Activated naive CD4-positive, alpha-beta T cell treated with Interleukin-2 at 50 U/mL for 16 hours (primary cell): ENCODE results near the gene CD180.

Experiments used
- DNase-seq: peaks from one replicate; pipeline ENCODE4 v3.0.0-alpha.2; 2020

Gene CD180

DNA sequence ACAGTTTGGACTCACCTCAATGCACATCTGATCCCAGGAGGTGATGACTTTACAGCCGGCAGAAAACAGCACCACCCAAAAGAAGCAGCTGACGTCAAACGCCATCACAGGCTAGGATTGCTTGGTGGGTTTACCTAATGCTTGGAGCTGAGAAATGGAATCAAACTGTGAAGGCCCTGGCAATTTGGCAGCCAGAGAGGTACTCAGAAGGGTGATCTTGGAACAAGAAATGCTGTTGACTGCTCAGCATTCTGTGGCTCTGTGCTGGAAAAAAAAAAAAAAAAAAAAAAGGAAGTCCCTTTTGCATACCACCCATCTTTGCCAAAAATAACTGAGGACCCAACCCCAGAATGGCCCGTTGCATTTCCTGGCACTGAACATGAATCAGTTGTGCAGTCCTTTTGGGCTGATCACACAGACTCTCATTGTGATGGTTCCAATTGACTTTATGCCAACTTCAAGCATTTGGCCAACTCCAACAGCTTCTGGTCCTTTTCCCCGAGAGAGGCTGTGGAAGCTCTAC, at the start of gene CD180:
Gene CD180, minus strand, starts transcription at position 263 of the 523 bp plus-strand sequence. Its CDS starts 158 bp downstream, at position 105.
- DNase-seq = no peak

DNA sequence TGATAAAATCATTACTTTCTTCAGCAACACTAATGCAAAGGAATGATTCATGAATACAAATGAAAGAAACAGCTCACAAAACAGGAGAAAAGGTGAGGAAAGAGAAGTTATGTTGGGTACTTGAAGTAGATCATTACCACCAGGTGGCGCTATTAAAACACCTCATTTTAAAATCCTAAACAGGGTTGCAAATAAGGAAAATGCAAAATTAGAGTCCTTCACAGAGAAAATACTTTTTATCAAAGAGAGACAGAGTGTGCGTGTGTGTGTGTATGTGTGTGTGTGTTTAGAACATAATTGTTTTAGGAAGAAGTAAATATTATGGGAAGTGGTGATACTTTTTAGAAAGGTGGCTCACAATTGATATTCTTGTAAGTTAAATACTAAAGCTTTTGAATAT, 49.5 kb upstream of the CD180 start:
- no peak for DNase-seq

DNA sequence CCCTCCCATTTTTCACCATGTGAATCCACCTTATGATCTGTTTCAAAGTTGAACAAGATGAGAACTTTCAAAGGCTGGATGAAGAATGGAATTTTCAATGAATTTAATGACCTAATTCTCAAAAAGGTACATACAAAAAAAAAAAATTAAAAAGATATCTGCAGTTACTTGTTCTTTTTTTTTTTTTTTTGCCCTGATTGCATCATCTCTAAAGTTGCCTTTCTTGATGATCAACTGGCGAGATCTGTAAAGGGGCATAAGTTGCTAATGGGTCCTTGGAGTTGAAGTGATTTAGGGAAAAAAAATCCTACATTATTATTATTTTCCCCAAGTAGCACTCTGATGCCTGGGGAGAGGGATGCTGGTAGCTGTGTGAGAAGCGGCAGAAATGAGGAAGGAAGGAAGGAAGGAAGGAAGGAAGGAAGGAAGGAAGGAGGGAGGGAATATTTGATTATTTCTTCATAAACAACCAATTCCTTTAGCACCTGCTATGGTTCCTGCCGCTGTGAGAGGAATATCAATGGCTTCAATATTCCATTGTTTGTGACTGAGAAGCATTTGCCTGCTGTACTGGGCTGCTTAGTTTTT, 48.8 kb upstream of the CD180 start:
- DNase-seq = no peak

DNA sequence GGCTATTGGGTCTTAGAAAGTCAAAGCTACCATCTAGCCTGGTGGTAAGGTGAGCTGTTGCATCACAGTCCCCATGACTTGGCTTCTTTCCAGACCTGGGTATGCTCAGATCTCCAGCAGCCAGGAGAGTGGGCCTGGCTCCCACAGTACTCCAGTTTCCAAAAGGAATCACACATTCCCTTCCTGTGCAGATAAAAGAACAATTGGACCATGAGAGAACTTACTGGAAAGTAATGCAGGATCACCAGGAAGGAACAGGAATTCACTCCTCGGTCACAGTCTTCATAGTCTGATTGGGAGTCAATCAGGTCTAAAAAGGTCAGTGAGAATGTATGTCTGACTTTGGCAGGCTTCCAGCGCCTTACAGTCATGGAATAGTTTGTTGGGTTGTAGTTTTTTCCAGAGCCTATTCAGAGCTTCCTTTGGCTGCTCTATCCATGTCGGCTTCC, 47.8 kb upstream of the CD180 start:
- DNase-seq = no peak

DNA sequence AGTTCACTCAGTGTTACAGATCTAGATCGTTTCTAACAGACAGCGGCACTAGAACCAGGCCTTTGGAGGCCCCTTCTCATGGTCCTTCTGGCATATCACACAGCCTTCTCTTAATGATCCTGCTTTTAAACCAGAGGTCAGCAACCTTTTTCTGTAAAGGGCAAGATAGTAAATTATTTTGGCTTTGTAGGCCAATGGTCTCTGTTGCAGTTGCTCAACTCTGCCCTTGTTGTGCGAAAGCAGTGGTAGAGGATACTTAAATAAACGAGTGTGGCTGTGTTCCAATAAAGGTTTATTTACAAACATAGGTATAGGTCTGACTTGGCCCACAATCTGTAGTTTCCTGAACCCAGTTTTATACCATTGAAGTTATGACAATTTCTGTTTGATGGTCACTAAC, 47.3 kb upstream of the CD180 start:
- no peak for DNase-seq

DNA sequence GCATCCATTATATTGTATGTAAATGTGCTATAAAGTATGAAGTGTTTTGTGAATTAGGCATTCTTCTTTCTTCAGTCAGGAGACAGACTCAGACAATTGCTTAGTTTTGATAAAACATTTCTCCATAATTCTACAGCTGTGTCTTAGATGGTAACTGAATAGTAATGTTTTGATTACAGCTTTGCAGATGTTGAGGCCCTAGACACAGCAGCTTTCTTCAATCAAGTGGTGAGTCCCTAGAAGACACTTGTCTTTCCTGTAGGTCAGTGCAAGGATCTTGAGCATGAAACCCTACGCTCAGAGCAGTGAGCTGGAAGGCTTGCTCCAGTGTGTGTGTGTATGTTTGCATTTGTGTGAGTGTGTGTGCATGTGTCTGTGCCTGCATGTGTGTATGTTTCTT, 46.8 kb upstream of the CD180 start:
- no peak for DNase-seq

DNA sequence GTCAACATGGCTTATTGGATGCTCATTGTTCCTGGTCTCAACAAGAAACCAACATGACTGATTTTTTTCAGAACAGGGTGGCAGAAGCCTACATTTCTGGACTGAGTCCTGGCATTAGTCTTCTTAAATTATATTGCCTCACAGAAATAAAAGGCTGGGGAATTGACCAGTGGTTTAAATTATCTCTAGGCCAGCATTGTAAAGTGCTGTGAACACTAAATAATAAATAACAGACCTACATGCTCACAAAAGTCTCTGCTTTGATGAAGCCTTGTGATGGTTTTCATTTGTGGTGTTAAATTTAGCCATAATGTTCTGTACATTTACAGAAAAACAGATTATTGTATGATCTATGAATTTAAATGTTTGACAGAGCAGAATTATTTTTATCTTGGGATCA, 44.7 kb upstream of the CD180 start:
- no peak for DNase-seq

DNA sequence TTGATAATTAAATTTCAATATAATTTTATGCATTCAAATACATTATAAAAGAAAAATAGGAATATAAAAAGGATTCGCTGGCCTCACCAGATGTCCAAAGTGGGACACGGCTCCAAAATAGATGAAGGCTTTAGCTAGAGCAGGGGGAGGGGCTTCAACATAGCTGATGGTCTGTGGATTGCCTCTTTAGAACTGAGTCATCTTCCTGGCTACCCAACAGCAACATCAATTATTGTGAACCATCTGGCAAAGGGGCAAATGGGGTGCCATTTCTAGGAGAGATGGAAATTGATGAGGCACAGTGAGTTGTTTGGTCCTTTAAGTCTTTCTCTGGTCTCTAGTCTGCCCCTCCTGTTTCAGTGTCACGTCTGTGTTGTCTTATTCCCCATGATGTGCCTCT, 44.2 kb upstream of the CD180 start:
- no peak for DNase-seq

DNA sequence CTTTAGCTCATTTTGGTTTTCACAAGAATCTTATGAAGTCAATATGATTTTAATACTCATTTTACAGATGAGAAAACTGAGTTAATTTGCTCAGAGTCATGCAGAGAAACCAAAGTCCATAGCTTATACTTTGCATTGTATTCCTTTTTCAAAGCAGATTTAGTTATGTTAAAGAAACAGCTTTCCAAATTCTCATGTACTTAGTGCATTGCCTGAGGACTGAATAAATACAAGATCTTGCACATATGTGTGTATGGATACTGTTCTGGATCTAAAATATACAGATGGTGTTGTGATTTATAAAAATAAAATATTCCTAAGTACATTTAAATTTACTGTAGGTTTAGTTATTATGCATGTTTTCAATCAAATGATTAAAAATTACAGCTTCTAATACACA, 43.5 kb upstream of the CD180 start:
- no peak for DNase-seq

DNA sequence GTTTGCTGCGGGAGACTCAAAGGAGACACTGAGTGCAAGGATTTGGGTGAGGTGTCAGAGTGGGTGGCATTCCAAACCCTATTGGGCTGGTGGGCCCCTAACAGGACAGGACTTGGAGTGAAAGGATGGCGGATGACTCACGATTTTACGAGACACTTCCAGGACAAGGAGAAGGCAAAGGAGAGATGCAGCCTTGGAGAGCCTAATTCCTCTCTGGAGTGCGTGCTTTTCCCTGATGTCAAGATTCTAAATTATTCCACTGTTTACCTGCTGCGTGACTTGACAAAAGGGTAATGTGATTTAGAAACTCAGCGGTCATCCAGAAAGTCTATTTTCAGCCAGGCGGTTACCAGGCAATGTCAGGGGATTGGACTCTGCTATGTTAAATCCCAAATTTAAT, 41.6 kb upstream of the CD180 start:
- DNase-seq = no peak

DNA sequence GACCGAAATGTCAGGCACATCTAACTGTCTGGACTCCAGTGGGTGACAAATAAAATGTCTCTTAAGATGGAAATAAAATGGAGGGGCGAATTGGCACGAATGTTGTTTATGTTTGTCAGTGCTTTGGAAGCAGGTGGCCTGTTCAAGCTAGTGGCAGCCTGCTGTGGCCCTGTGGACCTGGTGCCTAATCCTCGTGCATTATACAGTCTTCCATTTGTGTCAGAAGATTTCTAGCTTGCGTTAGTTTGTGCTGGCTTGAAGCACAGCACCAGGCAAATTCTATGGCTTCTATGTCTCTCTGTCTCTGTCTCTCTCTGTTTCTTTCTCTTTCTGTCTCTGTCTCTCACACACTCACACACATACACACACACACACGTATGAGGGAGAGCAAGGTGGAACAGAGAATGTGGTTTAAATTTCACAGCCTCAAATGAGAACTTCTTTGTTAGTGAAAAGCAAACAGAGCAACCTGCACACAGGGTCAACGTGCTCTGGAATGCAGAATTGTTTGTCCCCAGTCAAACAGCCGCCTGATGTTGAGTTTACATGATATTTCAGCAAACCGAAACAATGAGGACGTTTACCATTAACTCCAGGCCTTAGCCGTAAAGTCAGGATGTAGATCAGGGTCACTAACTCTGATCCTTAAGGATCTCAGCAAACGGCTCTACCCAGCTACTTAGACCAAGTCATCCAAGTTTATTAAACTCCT, 39.0 kb upstream of the CD180 start:
- no peak for DNase-seq

DNA sequence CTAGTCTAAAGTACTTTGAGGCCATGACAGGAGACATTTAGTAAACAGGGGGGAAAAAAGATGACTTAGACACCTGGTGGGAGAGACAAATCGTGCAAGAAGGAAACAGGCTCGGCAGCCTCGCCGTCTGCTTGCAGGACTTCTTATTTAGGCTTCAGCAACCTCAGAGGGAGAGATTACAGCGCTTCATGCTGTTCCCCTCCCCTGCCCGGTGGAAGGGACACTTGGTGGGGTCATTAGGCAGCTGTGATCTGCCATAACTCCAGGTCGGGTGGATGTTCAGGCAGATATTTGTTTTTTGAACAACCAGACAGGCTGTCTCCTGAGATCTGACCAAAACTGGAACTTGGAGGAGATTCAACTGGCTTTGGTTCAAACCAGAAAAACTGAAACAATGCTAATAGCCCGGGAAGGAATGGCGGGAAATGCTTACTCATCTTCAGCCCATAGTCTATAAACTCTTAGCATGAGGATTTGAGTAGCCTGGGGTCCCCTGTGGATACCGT, 38.1 kb upstream of the CD180 start:
- no peak for DNase-seq

DNA sequence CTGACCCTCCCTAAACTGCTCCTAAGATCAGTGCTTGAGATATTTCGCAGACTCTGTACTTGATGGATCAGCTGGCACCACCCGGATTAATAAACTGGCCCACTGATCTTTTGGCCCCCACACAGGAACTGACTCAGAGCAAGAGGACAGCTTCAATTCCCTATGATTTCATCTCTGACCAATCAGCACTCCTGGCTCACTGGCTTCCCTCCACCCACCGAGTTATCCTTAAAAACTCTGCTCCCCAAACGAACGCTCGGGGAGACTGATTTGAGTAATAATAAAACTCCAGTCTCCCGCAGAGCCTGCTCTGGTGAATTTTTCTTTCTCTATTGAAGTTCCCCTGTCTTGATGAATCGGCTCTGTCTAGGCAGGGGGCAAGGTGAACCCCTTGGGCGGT, 36.5 kb upstream of the CD180 start:
- DNase-seq = no peak

DNA sequence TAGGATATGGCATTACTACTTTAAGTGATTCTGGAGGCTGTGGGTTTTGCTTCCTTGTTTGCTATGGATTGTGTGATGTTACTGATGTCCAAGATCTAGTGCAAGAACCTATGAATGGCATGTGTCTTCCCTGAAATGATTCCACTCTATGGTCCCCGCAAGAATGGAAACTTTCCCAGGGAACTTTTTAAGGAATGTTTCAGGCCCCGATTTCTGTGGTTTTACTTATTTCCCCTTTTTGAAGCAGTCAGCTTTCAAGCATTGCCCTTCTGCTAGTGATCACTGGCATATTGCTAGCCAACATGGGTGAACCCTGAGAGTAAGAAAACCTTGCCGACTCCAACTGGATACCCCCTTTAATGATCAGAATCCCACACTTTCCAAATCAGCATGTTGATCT, 26.6 kb upstream of the CD180 start:
- no peak for DNase-seq

DNA sequence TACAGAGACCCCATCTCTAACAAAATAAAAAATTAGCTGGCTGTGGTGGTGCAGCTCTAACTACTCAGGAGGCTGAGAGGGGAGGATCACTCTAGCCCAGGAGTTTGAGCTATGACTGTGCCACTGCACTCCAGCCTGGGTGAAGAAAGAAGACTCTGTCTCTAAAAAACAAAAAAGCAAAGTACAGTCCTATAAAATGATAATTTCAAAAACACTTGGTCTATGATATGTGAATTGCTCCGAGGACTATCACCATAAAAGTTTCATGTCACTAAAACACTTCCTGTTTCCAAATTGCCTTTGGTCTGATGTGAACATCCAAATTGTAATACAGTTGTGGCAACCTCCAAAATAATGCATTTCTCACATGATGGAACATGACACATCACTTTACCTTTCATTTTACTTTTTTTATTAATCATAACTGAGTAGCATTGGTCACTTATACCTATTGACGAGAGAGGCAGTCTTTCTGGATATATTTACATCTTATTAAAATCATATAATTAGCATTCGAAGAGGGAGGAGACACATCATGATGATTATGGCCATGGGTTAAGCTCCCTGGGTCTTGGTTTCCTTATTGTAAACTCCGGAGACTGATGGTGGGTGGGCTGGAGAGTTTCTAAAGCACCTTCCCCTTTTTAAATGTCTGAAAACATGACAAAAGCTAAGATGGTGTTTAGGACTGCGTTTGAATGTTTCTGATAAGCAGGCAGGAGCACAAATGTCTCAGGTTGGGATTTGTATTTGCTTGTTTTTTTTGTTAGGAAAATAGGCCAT, 25.8 kb upstream of the CD180 start:
- no peak for DNase-seq

DNA sequence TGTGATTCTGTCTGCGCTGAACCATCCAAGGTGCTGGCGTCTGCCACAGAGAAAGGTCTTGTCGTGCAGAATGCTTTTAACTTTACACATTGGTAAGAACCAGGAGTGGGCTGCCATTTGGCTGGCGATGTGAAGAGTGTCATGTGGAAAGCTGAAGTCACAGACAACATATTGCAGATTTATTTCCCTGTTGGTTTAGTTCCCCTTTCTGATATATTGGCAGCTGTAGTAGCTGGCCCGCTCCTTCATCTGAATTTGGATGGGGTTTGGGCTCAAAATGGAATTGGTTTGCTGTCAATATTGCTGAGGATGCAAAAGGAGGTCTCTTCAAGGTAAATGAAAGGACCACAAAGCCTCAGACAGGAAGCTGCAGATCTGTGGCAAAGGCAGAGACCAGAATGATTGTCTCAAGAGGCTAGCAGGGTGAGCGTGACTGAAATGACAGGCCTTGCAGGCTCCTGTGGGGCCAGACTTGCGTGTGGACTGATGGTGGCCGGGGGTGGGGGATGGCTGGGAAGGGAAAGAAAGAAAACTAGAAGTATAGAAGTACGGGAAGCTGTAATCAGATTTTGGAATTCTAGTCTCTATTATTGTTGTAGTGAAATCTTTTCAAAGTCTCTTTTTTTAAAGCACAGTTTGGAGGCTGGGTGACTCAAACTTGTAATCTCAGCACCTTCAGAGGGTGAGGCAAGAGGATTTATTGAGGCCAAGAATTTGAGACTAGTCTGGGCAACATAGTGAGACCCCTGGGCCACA, 25.1 kb upstream of the CD180 start:
- DNase-seq = peak; percentile 32

DNA sequence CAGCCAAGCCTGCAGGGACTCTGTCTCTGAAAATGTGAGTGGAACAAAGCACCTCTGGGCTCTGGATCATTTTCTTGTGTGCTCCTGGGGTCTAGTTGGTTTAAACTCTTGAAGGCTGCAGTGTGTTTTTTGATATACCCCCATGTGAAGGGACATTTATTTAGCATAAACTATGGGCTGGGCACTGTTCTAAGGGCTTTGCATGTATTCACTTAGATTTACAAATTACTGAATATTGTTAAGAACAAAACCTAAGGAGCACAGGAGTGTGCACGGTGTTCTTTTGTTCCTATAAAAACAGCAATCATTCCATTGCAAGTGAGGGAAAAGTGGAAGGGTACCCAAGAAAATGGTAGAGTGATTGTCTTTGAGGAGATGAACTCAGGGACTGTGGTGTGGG, 20.0 kb upstream of the CD180 start:
- DNase-seq = no peak

DNA sequence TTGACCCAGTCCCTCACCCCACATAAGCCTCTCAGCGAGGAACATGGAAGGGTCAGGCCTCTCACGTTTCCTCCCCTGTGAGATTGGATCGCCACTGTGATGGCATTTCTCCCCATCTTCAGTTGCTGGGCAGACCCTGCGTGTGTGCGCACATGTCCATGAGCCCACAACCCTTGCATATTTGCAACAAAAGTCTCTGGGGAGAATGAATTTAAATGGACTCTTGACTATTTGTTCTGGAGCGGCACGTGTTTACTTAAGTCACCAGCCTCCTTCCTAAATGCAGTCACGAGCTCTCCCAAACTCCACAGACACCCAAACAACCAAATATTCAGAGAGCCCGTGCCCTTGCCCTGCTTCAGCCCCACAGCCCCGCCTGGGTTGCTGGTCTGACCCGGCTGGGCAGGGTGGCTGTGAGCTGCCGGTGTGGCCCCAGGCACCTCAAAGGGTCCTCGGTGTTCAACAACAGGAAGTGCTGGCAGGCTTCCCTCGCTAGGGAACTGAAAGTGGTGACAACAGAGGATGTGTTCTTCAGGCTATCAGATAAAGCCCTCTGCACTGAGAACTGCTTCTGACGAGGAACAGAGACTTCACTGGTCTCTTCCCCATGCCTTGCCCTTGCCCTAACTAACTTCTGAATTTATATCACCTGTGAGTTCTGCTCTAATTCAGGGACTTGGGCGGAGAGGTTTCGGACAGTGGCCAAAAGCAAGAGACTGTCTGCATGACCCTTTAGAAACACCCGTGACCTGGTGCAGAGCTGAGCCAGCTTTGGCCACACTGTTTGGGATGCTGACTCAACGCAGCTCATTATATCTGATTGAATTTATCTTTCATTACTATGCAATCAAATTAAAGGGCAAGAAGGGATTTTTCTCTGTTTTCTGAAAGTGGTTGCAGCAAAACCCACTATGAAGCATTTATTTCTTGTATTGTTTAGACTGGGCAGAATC, 19.2 kb upstream of the CD180 start:
- peak; percentile 60 for DNase-seq

DNA sequence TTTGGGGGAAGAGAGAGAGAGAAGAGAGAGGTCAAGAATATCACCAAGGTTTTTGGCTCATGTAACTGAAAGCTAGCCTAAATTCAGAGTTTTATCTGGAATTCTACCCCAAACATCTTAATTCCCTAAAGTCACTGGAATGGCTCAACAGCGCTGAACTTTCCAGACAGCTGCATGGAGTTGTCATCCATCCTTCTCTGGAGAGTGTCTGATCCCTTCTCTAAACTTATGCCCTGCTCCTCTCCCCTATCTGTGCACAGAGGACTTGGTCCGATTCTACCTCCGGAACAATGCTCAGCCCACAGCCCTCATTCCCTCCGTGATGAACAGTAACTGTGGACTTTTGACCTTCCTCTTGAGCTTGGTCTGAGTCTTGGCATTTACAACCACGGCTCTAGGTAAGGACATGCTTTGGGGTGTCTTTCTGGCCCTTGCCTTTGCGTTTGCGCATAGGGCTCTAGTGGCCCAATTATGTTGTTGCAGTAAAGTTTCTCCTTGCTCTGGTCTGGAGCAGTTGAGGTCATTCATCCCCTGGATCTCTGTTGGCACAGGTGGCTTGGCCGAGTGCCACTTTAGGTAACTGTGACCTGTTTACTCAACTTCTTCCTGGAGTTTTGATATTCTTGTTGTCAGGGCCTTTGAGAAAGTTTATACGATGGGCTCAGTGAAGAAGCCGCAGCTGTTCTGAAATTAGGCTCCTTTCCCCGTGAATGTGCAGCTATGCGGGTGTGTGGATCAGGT, 18.3 kb upstream of the CD180 start:
- DNase-seq = no peak

DNA sequence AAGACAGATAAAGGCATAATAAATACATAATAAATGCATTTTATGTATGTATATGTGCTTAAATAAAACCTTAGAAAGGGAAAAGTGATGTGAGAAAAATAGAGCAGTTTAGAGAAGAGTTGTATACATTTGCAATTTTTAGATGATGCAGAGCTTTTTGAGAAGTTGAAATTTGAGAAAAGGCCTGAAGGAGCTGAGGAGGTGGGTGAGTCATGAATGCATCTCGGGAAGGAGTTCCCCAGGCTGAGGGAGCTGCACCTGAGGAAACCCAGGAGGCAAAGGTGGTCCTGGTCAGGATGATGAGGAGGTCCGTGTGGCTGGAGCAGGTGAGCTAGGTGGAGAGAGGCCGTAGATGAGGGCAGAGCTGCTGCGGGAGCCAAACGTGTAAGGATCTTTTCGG, 17.4 kb upstream of the CD180 start:
- no peak for DNase-seq

DNA sequence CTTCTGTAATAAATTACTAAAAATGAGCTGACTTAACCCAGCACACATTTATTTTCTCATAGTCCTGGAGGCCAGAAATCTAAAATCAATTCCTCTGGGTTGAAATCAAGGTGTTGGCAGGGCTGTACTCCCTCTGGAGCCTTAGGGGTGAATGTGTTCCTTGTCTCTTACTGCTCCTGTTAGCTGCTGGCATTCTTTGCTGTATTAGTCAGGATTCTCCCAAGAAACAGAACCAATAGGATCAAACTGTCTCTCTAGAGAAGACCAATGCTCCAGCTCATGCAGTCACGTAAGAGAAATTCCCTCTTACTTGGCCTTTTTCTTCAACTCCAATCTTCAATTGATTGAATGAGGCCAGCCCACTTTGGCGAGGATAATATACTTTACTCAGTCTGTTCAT, 15.3 kb upstream of the CD180 start:
- no peak for DNase-seq
